PC-9 (cell line): ENCODE data around the gene HEXA. TPM values are rescaled to one million over a fixed set of nuclear protein-coding genes. Genes with fewer than 3 reads are reported as not detected.
A peak's percentile ranks its signal among the peaks of the same experiment; 100 is the strongest.

Source experiments
- BruUV-seq: library from RNA; stranded (reverse); fragments of 400-500 nt; replicated peaks from 2 replicates; lab custom pipeline; 2021; lab: Mats Ljungman, UMichigan
- CTCF ChIA-PET: fragments of 300-600 bp; sonication (Branson Sonifier 250); formaldehyde crosslinking; loops from one replicate; lab custom pipeline; 2022; ENCODE audit warnings: antibody characterized with exemption; lab: Charles Lee
- POLR2A ChIA-PET: fragments of 300-600 bp; sonication (Branson Sonifier 250); formaldehyde crosslinking; loops from one replicate; lab custom pipeline; 2022; ENCODE audit warnings: antibody characterized with exemption; ENCODE audit not compliant: unreplicated experiment; lab: Charles Lee
- DNase-seq, 2 experiments: peaks; one replicate each; pipeline versions ENCODE4 v3.0.0 to v3.0.0-alpha.2; 2015 to 2022; ENCODE audit warnings: mixed read lengths in 1 of 2
- H2AFZ ChIP-seq: fragments of 200-600 bp; sonication (generic); 2 replicates; pipeline ENCODE4 v1.8.1; 2017; ENCODE audit warnings: antibody characterized with exemption
- H3F3A ChIP-seq: fragments of 200-600 bp; sonication (generic); 2 replicates; pipeline ENCODE4 v1.8.1; 2017; ENCODE audit warnings: antibody characterized with exemption, mild to moderate bottlenecking, low read depth; ENCODE audit not compliant: insufficient read depth
- H3K27ac ChIP-seq: fragments of 200-600 bp; sonication (generic); 2 replicates; pipeline ENCODE4 v1.6.1; 2016; ENCODE audit warnings: mixed run types
- H3K27me3 ChIP-seq: fragments of 200-600 bp; sonication (generic); 2 replicates; pipeline ENCODE4 v1.6.1; 2016; ENCODE audit warnings: low read depth, mixed run types; ENCODE audit not compliant: insufficient read depth
- H3K36me3 ChIP-seq: fragments of 200-600 bp; sonication (generic); 2 replicates; pipeline ENCODE4 v1.6.1; 2016; ENCODE audit warnings: low read depth, mixed run types
- H3K4me1 ChIP-seq: fragments of 200-600 bp; sonication (generic); replicated peaks from 2 replicates; pipeline ENCODE4 v1.6.1; 2016; ENCODE audit warnings: mixed run types; ENCODE audit not compliant: insufficient read depth
- H3K4me2 ChIP-seq: fragments of 200-600 bp; sonication (generic); 2 replicates; pipeline ENCODE4 v1.6.1; 2017; ENCODE audit warnings: mixed run types
- H3K4me3 ChIP-seq: fragments of 200-600 bp; sonication (generic); 2 replicates; pipeline ENCODE4 v1.6.1; 2016; ENCODE audit warnings: mixed run types
- H3K79me2 ChIP-seq: fragments of 200-600 bp; sonication (generic); 2 replicates; pipeline ENCODE4 v1.6.1; 2017; ENCODE audit warnings: low read depth, mixed run types
- H3K9me2 ChIP-seq: fragments of 200-600 bp; sonication (generic); 2 replicates; pipeline ENCODE4 v1.8.1; 2017; ENCODE audit warnings: mild to moderate bottlenecking; ENCODE audit not compliant: insufficient read depth
- H3K9me3 ChIP-seq: fragments of 200-600 bp; sonication (generic); 2 replicates; pipeline ENCODE4 v1.8.1; 2016; ENCODE audit warnings: low read depth; ENCODE audit not compliant: insufficient read depth
- H4K20me1 ChIP-seq: fragments of 200-600 bp; sonication (generic); 2 replicates; pipeline ENCODE4 v1.8.1; 2017; ENCODE audit not compliant: insufficient read depth
- CTCF ChIP-seq: fragments of 200-600 bp; sonication (generic); conservative IDR thresholded peaks from 2 replicates; pipeline ENCODE4 v1.6.1; 2017; ENCODE audit warnings: mixed run types, antibody characterized with exemption, mild to moderate bottlenecking, moderate library complexity
- EZH2 ChIP-seq: fragments of 200-600 bp; sonication (generic); IDR thresholded peaks from 2 replicates; pipeline ENCODE4 v1.8.0; 2017; ENCODE audit warnings: antibody characterized with exemption, low read depth
- intact Hi-C: fragments of 100-400 bp; cut with micrococcal nuclease; formaldehyde crosslinking; loops from one replicate; pipeline ENCODE4 v1.10.0; 2022; ENCODE audit not compliant: unreplicated experiment
- total RNA-seq: library from RNA; stranded (reverse); gene quantifications from 2 replicates; pipeline ENCODE4 v1.2.3, GENCODE V29; 2021

HEXA gene
- total RNA-seq, 1 experiment from 2014 or later = 129 TPM

DNA sequence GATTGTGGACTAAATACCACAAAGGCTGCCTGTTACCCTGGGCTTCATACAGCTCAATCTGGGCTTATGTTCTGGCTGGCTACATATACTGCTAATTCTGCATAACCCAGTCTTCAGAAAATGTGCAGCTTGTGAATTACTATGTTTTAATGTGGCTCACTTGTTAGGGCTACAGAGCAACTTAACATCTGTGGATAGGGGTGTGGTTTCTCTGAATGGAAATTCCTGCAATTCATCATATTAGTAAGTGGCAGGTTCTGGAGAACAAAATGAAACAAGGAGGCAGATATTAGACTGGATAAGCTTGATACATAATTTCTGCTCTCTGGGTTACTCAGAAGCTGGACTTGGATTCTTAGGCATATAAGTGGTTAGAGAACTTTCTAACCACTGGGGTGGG is 29.0 kb upstream of the HEXA start:
- ChIA-PET CTCF (no interaction called here), POLR2A (no interaction called here)
- Histone ChIP-seq H3K4me1 (no peaks in the 10 kb centered on the region), H3K79me2 (no peaks in the 10 kb centered on the region), H3K4me3 (no peak overlapping the region), H3K9me2 (no peaks in the 10 kb centered on the region), H4K20me1 (no peaks in the 10 kb centered on the region), H3K9me3 (no peaks in the 10 kb centered on the region), H3K4me2 (no peak overlapping the region), H3K36me3 (no peaks in the 10 kb centered on the region), H2AFZ (no peak overlapping the region), H3K27ac (no peak overlapping the region), H3F3A (no peaks in the 10 kb centered on the region), H3K27me3 (peaks cover 60% of the 10 kb centered on the region)
- intact Hi-C loops = no loop called here
- TF ChIP-seq EZH2 = no peak
- no peak for TF ChIP-seq CTCF
- DNase-seq = no peak
- no TSS peak for BruUV-seq

DNA sequence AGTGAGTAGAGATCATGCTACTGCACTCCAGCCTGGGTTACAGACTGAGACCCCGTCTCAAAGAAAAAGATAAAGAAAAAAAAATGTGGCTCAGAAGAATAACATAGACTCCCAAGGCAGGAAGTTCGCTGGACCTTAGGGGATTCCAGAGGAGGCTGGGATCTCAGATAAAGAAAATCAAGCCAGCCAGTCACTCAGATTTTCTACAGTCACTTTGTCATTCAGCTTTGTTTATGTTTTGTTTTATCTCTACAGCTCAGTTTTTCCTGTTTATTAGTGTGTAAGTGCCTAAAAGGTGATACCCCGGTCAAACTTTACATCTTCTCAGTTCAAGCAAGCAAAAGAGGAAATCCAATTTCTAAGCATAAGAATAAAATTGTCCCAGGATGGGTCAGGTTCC is 28.5 kb upstream of the HEXA start:
- Histone ChIP-seq H3K27me3 (peaks cover 55% of the 10 kb centered on the region), H2AFZ (no peak overlapping the region), H3K36me3 (no peaks in the 10 kb centered on the region), H3K9me2 (no peaks in the 10 kb centered on the region), H3K4me1 (no peaks in the 10 kb centered on the region), H3K79me2 (no peaks in the 10 kb centered on the region), H3F3A (no peaks in the 10 kb centered on the region), H4K20me1 (no peaks in the 10 kb centered on the region), H3K9me3 (no peaks in the 10 kb centered on the region), H3K27ac (no peak overlapping the region), H3K4me2 (no peak overlapping the region), H3K4me3 (no peak overlapping the region)
- intact Hi-C loops = no loop called here
- ChIA-PET POLR2A (no interaction called here), CTCF (no interaction called here)
- TF ChIP-seq CTCF (no peak), EZH2 (no peak)
- BruUV-seq = no TSS peak
- no peak for DNase-seq

DNA sequence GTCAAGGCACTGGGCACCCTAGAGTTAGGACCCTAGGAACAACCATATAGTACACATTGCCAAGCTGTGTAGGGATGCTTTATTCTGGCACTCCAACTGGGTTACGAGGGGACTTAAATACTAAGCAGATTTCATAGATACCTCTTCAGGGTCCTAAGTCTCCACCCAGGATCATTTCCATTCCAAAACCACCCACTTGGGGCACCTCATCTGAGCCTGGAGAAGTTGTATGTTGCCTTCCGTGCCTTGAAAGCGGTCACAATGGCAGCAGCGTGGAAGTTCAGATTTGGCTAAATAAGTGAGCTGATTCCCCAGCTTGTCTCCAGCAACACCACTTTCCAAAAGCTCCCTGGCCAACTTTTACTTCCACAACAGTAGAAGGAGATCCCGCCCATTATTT is 26.9 kb upstream of the HEXA start:
- H3K9me3 ChIP-seq = no peaks in the 10 kb centered on the region
- no peaks in the 10 kb centered on the region for H3F3A ChIP-seq
- intact Hi-C loops = no loop called here
- no peak overlapping the region for H2AFZ ChIP-seq
- H3K9me2 ChIP-seq = no peaks in the 10 kb centered on the region
- H3K36me3 ChIP-seq = no peaks in the 10 kb centered on the region
- no peak overlapping the region for H3K27ac ChIP-seq
- peak overlapping the region; percentile 32; the same call in 1 of the 2 replicates for H3K4me2 ChIP-seq
- POLR2A ChIA-PET = no interaction called here
- no peaks in the 10 kb centered on the region for H3K4me1 ChIP-seq
- BruUV-seq = no TSS peak
- no peaks in the 10 kb centered on the region for H4K20me1 ChIP-seq
- H3K4me3 ChIP-seq = no peak overlapping the region
- TF ChIP-seq CTCF = no peak
- no peak for TF ChIP-seq EZH2
- no peak for DNase-seq
- peaks cover 39% of the 10 kb centered on the region for H3K27me3 ChIP-seq
- CTCF ChIA-PET = no interaction called here
- no peaks in the 10 kb centered on the region for H3K79me2 ChIP-seq
